Measurements from ENCODE around the gene TAPBP.

TAPBP gene

DNA sequence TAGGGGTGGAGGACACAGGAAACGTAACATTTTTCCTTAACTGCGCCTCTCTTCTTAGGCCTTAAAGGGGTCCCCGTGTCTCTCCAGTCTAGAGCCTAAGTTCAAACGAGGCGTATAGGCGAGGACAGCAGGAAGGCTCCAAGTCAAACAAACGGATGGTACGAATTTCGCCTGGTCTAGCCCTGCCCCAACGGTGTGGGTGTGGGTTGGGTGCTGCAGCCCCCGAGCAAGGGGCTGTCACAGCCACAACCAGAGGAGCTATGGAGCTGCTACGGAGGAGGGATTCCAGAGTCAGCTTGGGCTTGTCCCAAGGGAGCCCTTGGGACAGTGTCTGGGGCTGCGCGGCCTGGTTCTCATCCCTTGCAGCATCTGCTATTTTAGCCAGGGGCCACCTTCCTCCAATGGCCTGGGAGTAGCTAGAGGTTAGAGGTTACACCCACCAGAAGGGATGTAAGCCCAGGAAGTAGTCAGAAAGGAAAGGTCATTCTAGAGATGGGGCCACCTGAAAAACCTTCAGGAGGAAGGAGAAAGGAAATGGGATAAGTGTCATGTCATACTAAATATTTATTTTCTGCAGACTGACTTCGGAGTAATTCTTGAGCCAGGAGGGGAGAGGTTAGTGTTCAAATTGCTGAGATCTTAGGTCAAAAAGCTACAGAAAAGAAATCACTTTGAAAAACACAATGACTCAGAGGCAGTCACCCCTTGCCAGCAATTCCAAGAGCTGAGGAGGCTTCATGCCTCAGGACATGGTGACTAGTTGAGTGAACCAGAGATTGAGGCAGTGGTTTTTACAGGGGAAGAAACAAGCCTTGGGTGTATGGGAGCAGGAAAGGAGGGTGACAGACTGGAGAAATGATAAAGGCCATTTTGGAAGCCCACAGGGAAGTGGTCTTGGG, 63.9 kb downstream of the TAPBP start:
- no peak for DNase-seq (ENCODE audit: extremely low read depth in 1 of 2, low read depth in 1 of 2)
